Ishikawa (cell line): Measurements from ENCODE around the gene SPARCL1.

ENCODE experiments used
- CREB1 ChIP-seq: IDR thresholded peaks from 2 replicates; pipeline ENCODE4 v1.6.1; 2012; ENCODE audit warnings: low read depth
- EGR1 ChIP-seq: IDR thresholded peaks from 2 replicates; pipeline ENCODE4 v1.6.1; 2012
- EP300 ChIP-seq: IDR thresholded peaks from 2 replicates; pipeline ENCODE4 v1.6.1; 2012; ENCODE audit warnings: borderline replicate concordance
- FOXM1 ChIP-seq: IDR thresholded peaks from 2 replicates; pipeline ENCODE4 v1.6.1; 2012; ENCODE audit warnings: low read depth, borderline replicate concordance
- MAX ChIP-seq: IDR thresholded peaks from 2 replicates; pipeline ENCODE4 v1.6.1; 2012
- NFIC ChIP-seq: IDR thresholded peaks from 2 replicates; pipeline ENCODE4 v1.6.1; 2012
- RAD21 ChIP-seq: IDR thresholded peaks from 2 replicates; pipeline ENCODE4 v1.6.1; 2012; ENCODE audit warnings: low read depth
- REST ChIP-seq: IDR thresholded peaks from 2 replicates; pipeline ENCODE4 v1.6.1; 2012; ENCODE audit warnings: low read depth, mild to moderate bottlenecking
- TAF1 ChIP-seq: IDR thresholded peaks from 2 replicates; pipeline ENCODE4 v1.6.1; 2012; ENCODE audit warnings: low read depth, mild to moderate bottlenecking
- TCF12 ChIP-seq: IDR thresholded peaks from 2 replicates; pipeline ENCODE4 v1.6.1; 2012; ENCODE audit warnings: low read depth
- TEAD4 ChIP-seq: IDR thresholded peaks from 2 replicates; pipeline ENCODE4 v1.6.1; 2012
- USF1 ChIP-seq: IDR thresholded peaks from 2 replicates; pipeline ENCODE4 v1.6.1; 2012
- YY1 ChIP-seq: IDR thresholded peaks from 2 replicates; pipeline ENCODE4 v1.6.1; 2012; ENCODE audit warnings: low read depth
- ZBTB7A ChIP-seq: IDR thresholded peaks from 2 replicates; pipeline ENCODE4 v1.6.1; 2012; ENCODE audit warnings: low read depth

- TF ChIP-seq YY1: no peak
- TF ChIP-seq TAF1: no peak
- no peak for TF ChIP-seq USF1
- no peak for TF ChIP-seq REST
- no peak for TF ChIP-seq EP300
- TF ChIP-seq FOXM1: no peak
- TF ChIP-seq MAX: no peak
- no peak for TF ChIP-seq TCF12
- TF ChIP-seq TEAD4: no peak
- TF ChIP-seq RAD21: no peak
- TF ChIP-seq NFIC: no peak
- TF ChIP-seq ZBTB7A: no peak
- no peak for TF ChIP-seq EGR1
- TF ChIP-seq CREB1: no peak
These were observed 1.7 kb upstream of the SPARCL1 start for GRCh38 chr4:87530868-87531267.
